ENCODE measurements around the gene EXTL1. TPM values are rescaled to one million over a fixed set of nuclear protein-coding genes. Genes with fewer than 3 reads are reported as not detected.

EXTL1 gene
- total and polyA plus RNA-seq, 2 donors = 0.09 to 0.14 TPM

- Histone ChIP-seq H3K27ac (ENCODE audit: low read depth in 1 of 2, low read length in 1 of 2) (peak overlapping the region; percentile 89 to 96), H3K4me3 (ENCODE audit: low read length in 2 of 2) (peak overlapping the region; percentile 1 to 24), H3K9me3 (ENCODE audit: control insufficient read depth in 2 of 2, insufficient read depth in 1 of 2, low read length in 1 of 2) (no peaks in the 10 kb centered on the region), H3K4me1 (ENCODE audit: control insufficient read depth in 2 of 2, insufficient read depth in 2 of 2, low read length in 2 of 2) (peaks cover 42 to 93% of the 10 kb centered on the region in 2 donors), H3K36me3 (ENCODE audit: control insufficient read depth in 2 of 2, insufficient read depth in 2 of 2, low read length in 1 of 2) (no peaks in the 10 kb centered on the region), H3K27me3 (ENCODE audit: control insufficient read depth in 2 of 2, insufficient read depth in 1 of 2, low read length in 1 of 2) (no peaks in the 10 kb centered on the region)
- WGBS = 97% methylated on average over 3 of the region's 3 CpGs
- no peak for DNase-seq (ENCODE audit: low read depth in 6 of 9, low spot score in 9 of 9)
Observed at GRCh38 chr1:25994402-25995150, 27.0 kb upstream of the EXTL1 start.

- peaks cover 40 to 72% of the 10 kb centered on the region in 2 donors for H3K4me1 ChIP-seq (ENCODE audit: control insufficient read depth in 2 of 2, insufficient read depth in 2 of 2, low read length in 2 of 2)
- H3K27ac ChIP-seq (ENCODE audit: low read depth in 1 of 2, low read length in 1 of 2) = peak overlapping the region; percentile 98 to 99
- no peaks in the 10 kb centered on the region for H3K27me3 ChIP-seq (ENCODE audit: control insufficient read depth in 2 of 2, insufficient read depth in 1 of 2, low read length in 1 of 2)
- no peaks in the 10 kb centered on the region for H3K36me3 ChIP-seq (ENCODE audit: control insufficient read depth in 2 of 2, insufficient read depth in 2 of 2, low read length in 1 of 2)
- 7% methylated on average over 13 of the region's 13 CpGs for WGBS
- H3K9me3 ChIP-seq (ENCODE audit: control insufficient read depth in 2 of 2, insufficient read depth in 1 of 2, low read length in 1 of 2) = no peaks in the 10 kb centered on the region
- peak overlapping the region; percentile 69 to 71 for H3K4me3 ChIP-seq (ENCODE audit: low read length in 2 of 2)
- DNase-seq (ENCODE audit: low read depth in 6 of 9, low spot score in 9 of 9) = peak in 3 of 9 donors; percentile 59 to 83 (median 63)
Observed at GRCh38 chr1:25996966-25997827, 24.4 kb upstream of the EXTL1 start.

- WGBS = 3% methylated on average over 47 of the region's 47 CpGs
- Histone ChIP-seq H3K36me3 (ENCODE audit: control insufficient read depth in 2 of 2, insufficient read depth in 2 of 2, low read length in 1 of 2) (no peaks in the 10 kb centered on the region), H3K4me3 (ENCODE audit: low read length in 2 of 2) (peak within 1 kb of the TSS; percentile 69 to 71), H3K27me3 (ENCODE audit: control insufficient read depth in 2 of 2, insufficient read depth in 1 of 2, low read length in 1 of 2) (no peaks in the 10 kb centered on the region), H3K27ac (ENCODE audit: low read depth in 1 of 2, low read length in 1 of 2) (peak within 1 kb of the TSS; percentile 98 to 99), H3K9me3 (ENCODE audit: control insufficient read depth in 2 of 2, insufficient read depth in 1 of 2, low read length in 1 of 2) (no peaks in the 10 kb centered on the region), H3K4me1 (ENCODE audit: control insufficient read depth in 2 of 2, insufficient read depth in 2 of 2, low read length in 2 of 2) (peaks cover 31 to 63% of the 10 kb centered on the region in 2 donors)
- DNase-seq (ENCODE audit: low read depth in 6 of 9, low spot score in 9 of 9) = peak; percentile 99 to 100 (median 100)
Observed at GRCh38 chr1:25997828-25998761, 23.5 kb upstream of the EXTL1 start, which contains the start of gene PAFAH2. TSS of gene PAFAH2 (minus strand) at chr1:25998063. CDS start at chr1:25990816, 7,247 bp downstream.

GRCh38 chr1:25999041-25999800, 22.4 kb upstream of the EXTL1 start:
- Histone ChIP-seq H3K27me3 (ENCODE audit: control insufficient read depth in 2 of 2, insufficient read depth in 1 of 2, low read length in 1 of 2) (no peaks in the 10 kb centered on the region), H3K4me1 (ENCODE audit: control insufficient read depth in 2 of 2, insufficient read depth in 2 of 2, low read length in 2 of 2) (peaks cover 26 to 55% of the 10 kb centered on the region in 2 donors), H3K27ac (ENCODE audit: low read depth in 1 of 2, low read length in 1 of 2) (peak overlapping the region in 1 of 2 donors; percentile 68), H3K4me3 (ENCODE audit: low read length in 2 of 2) (no peak overlapping the region), H3K36me3 (ENCODE audit: control insufficient read depth in 2 of 2, insufficient read depth in 2 of 2, low read length in 1 of 2) (no peaks in the 10 kb centered on the region), H3K9me3 (ENCODE audit: control insufficient read depth in 2 of 2, insufficient read depth in 1 of 2, low read length in 1 of 2) (no peaks in the 10 kb centered on the region)
- DNase-seq (ENCODE audit: low read depth in 6 of 9, low spot score in 9 of 9) = peak in 1 of 9 donors; percentile 54
- 96% methylated on average over 18 of the region's 18 CpGs for WGBS

GRCh38 chr1:26003262-26003661, 18.3 kb upstream of the EXTL1 start:
- H3K27ac ChIP-seq (ENCODE audit: low read depth in 1 of 2, low read length in 1 of 2) = no peak overlapping the region
- H3K4me3 ChIP-seq (ENCODE audit: low read length in 2 of 2) = no peak overlapping the region
- no peak for DNase-seq (ENCODE audit: low read depth in 6 of 9, low spot score in 9 of 9)
- H3K4me1 ChIP-seq (ENCODE audit: control insufficient read depth in 2 of 2, insufficient read depth in 2 of 2, low read length in 2 of 2) = peaks cover 5 to 18% of the 10 kb centered on the region in 2 donors
- no peaks in the 10 kb centered on the region for H3K9me3 ChIP-seq (ENCODE audit: control insufficient read depth in 2 of 2, insufficient read depth in 1 of 2, low read length in 1 of 2)
- H3K27me3 ChIP-seq (ENCODE audit: control insufficient read depth in 2 of 2, insufficient read depth in 1 of 2, low read length in 1 of 2) = no peaks in the 10 kb centered on the region
- 98% methylated on average over 4 of the region's 4 CpGs for WGBS
- no peaks in the 10 kb centered on the region for H3K36me3 ChIP-seq (ENCODE audit: control insufficient read depth in 2 of 2, insufficient read depth in 2 of 2, low read length in 1 of 2)

- peaks cover under 1 to 14% of the 10 kb centered on the region in 2 donors for H3K4me1 ChIP-seq (ENCODE audit: control insufficient read depth in 2 of 2, insufficient read depth in 2 of 2, low read length in 2 of 2)
- no peaks in the 10 kb centered on the region for H3K9me3 ChIP-seq (ENCODE audit: control insufficient read depth in 2 of 2, insufficient read depth in 1 of 2, low read length in 1 of 2)
- DNase-seq (ENCODE audit: low read depth in 6 of 9, low spot score in 9 of 9) = no peak
- H3K36me3 ChIP-seq (ENCODE audit: control insufficient read depth in 2 of 2, insufficient read depth in 2 of 2, low read length in 1 of 2) = no peaks in the 10 kb centered on the region
- H3K27me3 ChIP-seq (ENCODE audit: control insufficient read depth in 2 of 2, insufficient read depth in 1 of 2, low read length in 1 of 2) = no peaks in the 10 kb centered on the region
- WGBS = 92% methylated on average over 2 of the region's 2 CpGs
- no peak overlapping the region for H3K4me3 ChIP-seq (ENCODE audit: low read length in 2 of 2)
- no peak overlapping the region for H3K27ac ChIP-seq (ENCODE audit: low read depth in 1 of 2, low read length in 1 of 2)
Observed at GRCh38 chr1:26003756-26004155, 17.8 kb upstream of the EXTL1 start.

GRCh38 chr1:26005434-26006105, 16.0 kb upstream of the EXTL1 start:
- Histone ChIP-seq H3K9me3 (ENCODE audit: control insufficient read depth in 2 of 2, insufficient read depth in 1 of 2, low read length in 1 of 2) (no peaks in the 10 kb centered on the region), H3K4me1 (ENCODE audit: control insufficient read depth in 2 of 2, insufficient read depth in 2 of 2, low read length in 2 of 2) (peaks cover 0 to 9% of the 10 kb centered on the region in 2 donors), H3K4me3 (ENCODE audit: low read length in 2 of 2) (no peak overlapping the region), H3K27ac (ENCODE audit: low read depth in 1 of 2, low read length in 1 of 2) (no peak overlapping the region), H3K27me3 (ENCODE audit: control insufficient read depth in 2 of 2, insufficient read depth in 1 of 2, low read length in 1 of 2) (no peaks in the 10 kb centered on the region), H3K36me3 (ENCODE audit: control insufficient read depth in 2 of 2, insufficient read depth in 2 of 2, low read length in 1 of 2) (no peaks in the 10 kb centered on the region)
- 92% methylated on average over 4 of the region's 4 CpGs for WGBS
- no peak for DNase-seq (ENCODE audit: low read depth in 6 of 9, low spot score in 9 of 9)

GRCh38 chr1:26006710-26007109, 14.9 kb upstream of the EXTL1 start:
- peaks cover 0 to 9% of the 10 kb centered on the region in 2 donors for H3K4me1 ChIP-seq (ENCODE audit: control insufficient read depth in 2 of 2, insufficient read depth in 2 of 2, low read length in 2 of 2)
- no peaks in the 10 kb centered on the region for H3K9me3 ChIP-seq (ENCODE audit: control insufficient read depth in 2 of 2, insufficient read depth in 1 of 2, low read length in 1 of 2)
- no peak overlapping the region for H3K4me3 ChIP-seq (ENCODE audit: low read length in 2 of 2)
- no peak overlapping the region for H3K27ac ChIP-seq (ENCODE audit: low read depth in 1 of 2, low read length in 1 of 2)
- no peaks in the 10 kb centered on the region for H3K36me3 ChIP-seq (ENCODE audit: control insufficient read depth in 2 of 2, insufficient read depth in 2 of 2, low read length in 1 of 2)
- no peaks in the 10 kb centered on the region for H3K27me3 ChIP-seq (ENCODE audit: control insufficient read depth in 2 of 2, insufficient read depth in 1 of 2, low read length in 1 of 2)
- 97% methylated on average over 16 of the region's 16 CpGs for WGBS
- no peak for DNase-seq (ENCODE audit: low read depth in 6 of 9, low spot score in 9 of 9)

Measured in thymus (tissue), 11 donors.